IPS-NIHi11 (cell line): Measurements from ENCODE around the gene ERVV-1.
"Not testable (repeated sequence)": the region's sequence is repeated elsewhere in the genome, so short reads cannot be mapped to it uniquely, and the experiment has no call there.

Experiments
- DNase-seq: peaks from one replicate; pipeline ENCODE4 v3.0.0; 2012; ENCODE audit warnings: mixed read lengths, low spot score

The ERVV-1 gene

DNA sequence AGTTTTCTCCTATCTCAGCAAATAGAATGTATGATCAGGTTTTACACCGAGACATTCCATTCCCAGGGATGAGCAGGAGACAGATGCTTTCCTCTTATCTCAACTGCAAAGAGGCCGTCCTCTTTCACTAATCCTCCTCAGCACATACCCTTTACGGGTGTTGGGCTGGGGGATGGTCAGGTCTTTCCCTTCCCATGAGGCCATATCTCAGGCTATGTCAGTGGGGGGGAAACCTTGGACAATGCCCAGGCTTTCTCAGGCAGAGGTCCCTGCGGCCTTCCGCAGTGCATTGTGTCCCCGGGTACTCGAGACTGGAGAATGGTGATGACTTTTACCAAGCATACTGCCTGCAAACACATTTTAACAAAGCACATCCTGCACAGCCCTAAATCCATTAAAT is 14.6 kb downstream of the ERVV-1 start:
- not testable (repeated sequence) for DNase-seq

DNA sequence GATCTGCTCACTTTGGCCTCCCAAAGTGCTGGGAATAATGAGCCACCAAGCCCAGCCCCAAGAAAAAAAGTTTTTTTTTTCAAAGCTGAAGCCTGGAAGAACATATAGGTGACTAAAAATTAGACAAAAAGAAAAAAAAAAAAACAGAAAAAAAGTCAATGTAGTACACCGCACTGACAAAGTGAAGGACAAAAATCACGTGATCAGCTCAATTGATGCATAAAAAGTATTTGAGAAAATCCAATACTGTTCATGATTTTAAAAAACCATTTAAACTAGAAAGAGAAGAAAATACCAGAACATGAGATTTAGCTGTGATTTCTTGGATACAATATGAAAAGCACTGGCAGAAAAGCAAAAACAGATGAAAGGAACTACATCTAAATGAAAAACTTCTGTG is 20.3 kb downstream of the ERVV-1 start:
- no peak for DNase-seq

DNA sequence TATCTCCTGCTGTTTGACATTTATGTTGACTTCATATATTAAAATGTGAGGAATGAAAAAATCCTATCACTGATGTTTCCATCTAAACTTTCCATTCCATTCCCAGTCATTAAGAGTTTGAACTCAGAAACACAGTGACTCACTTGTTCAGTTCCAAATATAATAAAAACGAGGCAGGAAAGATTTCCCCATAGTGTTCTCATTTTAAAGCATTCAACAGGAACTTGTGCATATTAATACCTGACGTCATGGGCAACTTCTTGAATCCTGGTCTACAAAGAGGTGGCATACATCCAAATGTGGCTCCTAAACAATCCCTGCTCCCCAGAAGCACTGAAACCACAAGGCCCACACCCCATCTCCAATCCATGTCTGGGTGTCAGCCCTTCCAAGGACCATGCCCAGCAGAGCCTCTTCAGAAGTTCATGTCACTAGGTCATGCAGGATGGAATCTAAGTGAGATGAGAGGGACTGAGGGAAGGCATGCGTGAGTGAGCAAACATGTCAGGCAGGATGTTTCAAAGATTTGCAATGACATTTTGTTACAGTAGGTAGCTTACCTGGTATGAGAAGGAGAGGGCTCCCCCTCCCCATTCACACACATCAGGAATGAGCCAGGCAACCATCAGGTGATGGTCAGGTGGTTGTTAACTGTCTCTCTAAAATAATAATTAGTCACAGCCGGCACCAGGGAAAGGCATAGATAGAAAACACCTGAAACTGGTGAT is 21.4 kb downstream of the ERVV-1 start:
- no peak for DNase-seq

DNA sequence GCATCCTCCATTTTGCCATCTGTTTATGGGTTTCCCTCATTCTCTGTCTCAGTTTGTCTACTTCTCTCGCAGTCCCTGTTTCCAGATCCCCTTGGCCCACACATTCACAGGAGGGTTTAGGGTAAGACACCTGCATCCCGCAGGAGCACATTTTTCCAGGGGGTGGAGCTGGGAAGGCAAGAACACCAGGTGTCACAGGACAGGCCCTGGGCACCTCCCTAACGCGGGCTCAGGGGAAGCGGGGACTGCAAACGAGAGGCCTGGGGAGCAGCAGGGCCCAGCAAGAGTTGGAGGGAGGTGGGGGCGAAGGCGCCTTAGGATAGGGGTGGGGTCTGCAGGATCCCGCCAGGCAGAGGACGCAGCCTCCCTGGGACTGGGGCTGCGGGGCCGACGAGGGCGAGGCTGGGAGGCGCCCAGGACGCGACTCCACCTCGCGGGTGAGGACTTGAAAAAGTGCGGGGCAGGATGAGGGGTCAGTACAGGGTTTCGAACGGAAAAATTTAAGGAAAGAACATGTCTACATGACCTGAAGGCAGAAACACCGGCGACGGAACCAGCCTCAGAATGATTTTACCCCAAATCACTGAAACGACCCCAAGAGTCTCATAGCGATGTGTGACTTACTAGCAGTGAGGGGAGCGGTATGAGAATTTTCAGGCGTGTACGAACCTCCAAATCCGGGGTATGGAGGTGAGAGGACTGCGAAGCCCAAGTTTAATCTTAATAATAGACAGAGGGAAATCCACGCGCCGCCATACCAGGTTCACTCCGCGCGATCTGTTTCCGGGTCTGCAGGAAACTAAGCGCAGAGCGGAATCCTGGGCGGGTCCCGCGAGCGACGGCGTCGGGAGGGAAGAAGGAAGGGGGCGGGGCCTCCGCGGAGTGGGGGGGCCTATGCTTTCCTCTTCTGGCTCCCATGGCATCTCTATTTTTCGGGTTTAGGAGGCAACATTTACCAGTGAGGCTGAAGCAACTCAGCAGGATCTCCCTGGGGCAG is 23.7 kb downstream of the ERVV-1 start:
- DNase-seq = peak; percentile 82

DNA sequence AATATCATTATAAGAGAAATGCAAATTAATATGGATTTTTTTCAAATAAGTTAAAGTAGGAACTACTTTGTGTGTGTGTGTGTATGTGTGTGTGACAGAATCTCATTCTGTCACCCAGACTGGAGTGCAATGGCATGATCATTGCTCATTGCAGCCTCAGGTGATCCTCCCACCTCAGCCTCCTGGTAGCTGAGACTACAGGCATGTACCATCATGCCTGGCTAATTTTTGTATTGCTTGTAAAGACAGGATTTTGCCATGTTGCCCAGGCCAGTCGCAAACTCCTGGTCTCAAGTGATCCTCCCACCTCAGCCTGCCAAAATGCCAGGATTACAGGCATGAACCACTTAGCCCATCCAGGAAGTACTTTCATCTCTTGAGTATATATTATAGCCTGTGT is 27.6 kb downstream of the ERVV-1 start:
- no peak for DNase-seq

DNA sequence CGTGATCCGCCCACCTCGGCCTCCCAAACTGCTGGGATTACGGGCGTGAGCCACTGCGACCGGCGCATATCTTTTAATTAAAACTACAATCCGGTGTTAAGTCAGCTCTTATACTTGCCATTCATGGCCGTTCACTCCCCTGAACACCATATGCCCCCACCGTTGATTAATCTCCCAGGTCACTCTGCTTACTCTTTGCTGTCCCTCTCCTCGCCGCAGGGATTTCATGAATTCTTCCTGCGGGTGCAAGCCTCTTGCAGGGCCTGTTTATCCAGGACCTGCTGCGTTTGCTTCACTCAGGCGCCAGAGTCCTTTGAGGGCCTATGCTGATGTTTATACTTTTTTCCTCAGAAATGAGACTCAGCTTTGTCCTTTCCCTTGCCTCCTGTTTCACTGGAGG is 31.8 kb downstream of the ERVV-1 start:
- DNase-seq = no peak

DNA sequence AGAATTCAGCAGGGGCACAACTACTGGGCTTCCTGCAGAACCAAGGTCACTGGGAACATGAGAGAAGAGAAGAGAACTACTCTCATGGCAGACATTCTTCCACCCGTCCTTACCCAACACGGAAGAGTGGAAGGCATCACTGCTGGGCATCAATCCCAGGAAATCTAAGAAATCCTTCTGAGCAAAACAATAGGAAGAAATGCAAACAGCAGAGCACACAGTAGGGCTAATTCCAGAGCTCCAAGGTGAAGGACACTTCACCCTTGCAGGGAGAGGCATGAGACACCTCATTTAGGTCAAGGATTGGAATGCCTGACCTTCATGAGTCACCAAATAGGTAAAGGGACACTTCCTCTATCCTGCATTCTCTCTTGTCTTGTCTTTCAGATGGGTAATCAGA is 33.7 kb downstream of the ERVV-1 start:
- no peak for DNase-seq

DNA sequence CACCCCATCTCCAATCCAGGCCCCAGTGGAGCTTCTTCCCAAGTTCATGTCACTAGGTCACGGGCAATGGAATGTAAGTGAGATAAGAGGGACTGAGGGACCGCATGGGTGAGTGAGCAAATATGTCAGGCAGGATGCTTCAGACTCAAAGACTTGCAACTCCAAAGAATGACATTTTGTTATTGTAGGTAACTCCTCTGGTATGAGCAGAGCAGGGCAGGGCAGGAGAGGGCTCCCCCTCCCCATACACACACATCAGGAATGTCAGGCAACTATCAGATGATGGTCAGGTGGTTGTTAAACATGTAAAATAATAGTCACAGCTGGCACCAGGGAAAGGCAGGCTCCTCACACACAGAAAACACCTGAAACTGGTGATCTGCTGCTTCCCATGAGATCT is 41.4 kb downstream of the ERVV-1 start:
- DNase-seq = no peak

DNA sequence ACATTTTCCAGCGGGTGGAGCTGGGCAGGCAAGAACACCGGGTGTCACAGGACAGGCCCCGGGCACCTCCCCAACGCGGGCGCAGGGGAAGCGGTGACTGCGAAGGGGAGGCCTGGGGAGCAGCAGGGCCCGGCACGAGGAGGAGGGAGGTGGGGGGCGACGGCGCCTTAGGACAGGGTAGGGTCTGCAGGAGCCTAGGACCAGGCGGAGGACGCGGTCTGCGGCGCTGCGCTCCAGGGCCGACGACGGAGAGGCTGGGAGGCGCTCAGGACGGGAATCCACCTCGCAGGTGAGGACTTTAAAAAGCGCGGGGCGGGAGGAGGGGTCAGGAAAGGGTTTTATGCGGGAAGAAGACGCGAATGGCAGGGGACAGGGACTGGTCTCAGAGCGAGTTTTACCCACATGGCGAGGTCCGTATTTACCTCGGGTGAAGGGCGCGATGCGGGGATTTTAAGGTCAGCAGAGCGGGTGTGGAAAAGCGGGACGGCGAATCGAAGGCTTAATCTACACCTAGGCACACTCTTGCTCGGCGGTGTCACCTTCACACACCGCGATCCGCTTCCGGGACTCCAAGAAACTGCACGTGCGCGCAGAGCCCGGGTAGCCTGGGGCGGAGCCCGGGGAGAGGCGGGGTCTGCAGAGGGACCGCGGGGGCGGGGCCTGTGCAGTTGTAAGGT is 44.3 kb downstream of the ERVV-1 start:
- peak; percentile 90 for DNase-seq
